Neural cell (in vitro differentiated cells): Measurements from ENCODE around the gene DIO2. TPM values are rescaled to one million over a fixed set of nuclear protein-coding genes. Genes with fewer than 3 reads are reported as not detected.

ENCODE experiments used
- H2AFZ ChIP-seq: fragments of 200-600, 300-800 bp; sonication (generic), shearing (Covaris generic); 2 replicates; pipeline ENCODE4 v1.6.0; 2014; ENCODE audit warnings: low read depth, mild to moderate bottlenecking, antibody characterized with exemption, low read length, moderate library complexity
- H3F3A ChIP-seq: fragments of 200-600 bp; shearing (Covaris generic); 2 replicates; pipeline ENCODE4 v1.6.1; 2016; ENCODE audit warnings: mild to moderate bottlenecking, moderate library complexity, mixed read lengths, antibody characterized with exemption, low read length; ENCODE audit not compliant: insufficient read depth, poor library complexity, severe bottlenecking
- H3K27ac ChIP-seq: fragments of 200-600, 300-800 bp; sonication (generic), shearing (Covaris generic); 2 replicates; pipeline ENCODE4 v1.5.1; 2014; ENCODE audit warnings: mild to moderate bottlenecking, low read length, moderate library complexity
- H3K27me3 ChIP-seq: fragments of 300-800, 200-600 bp; sonication (generic), shearing (Covaris generic); 2 replicates; pipeline ENCODE4 v1.6.0; 2014; ENCODE audit warnings: mild to moderate bottlenecking, low read depth, low read length, moderate library complexity; ENCODE audit not compliant: insufficient read depth
- H3K36me3 ChIP-seq: fragments of 300-800, 200-600 bp; sonication (generic), shearing (Covaris generic); 2 replicates; pipeline ENCODE4 v1.5.1; 2014; ENCODE audit warnings: mild to moderate bottlenecking, antibody characterized with exemption, low read length, moderate library complexity; ENCODE audit not compliant: insufficient read depth
- H3K4me2 ChIP-seq: fragments of 300-800, 200-600 bp; sonication (generic), shearing (Covaris generic); 2 replicates; pipeline ENCODE4 v1.6.0; 2014; ENCODE audit warnings: mild to moderate bottlenecking, low read length
- H3K4me3 ChIP-seq: fragments of 300-800, 200-600 bp; sonication (generic), shearing (Covaris generic); 2 replicates; pipeline ENCODE4 v1.5.1; 2014; ENCODE audit warnings: mild to moderate bottlenecking, low read length, moderate library complexity
- H3K79me2 ChIP-seq: fragments of 200-600 bp; shearing (Covaris generic); replicated peaks from 2 replicates; pipeline ENCODE4 v1.6.0; 2014; ENCODE audit warnings: mild to moderate bottlenecking, low read length, moderate library complexity; ENCODE audit not compliant: insufficient read depth
- H3K9ac ChIP-seq: fragments of 300-800, 200-600 bp; sonication (generic), shearing (Covaris generic); 2 replicates; pipeline ENCODE4 v1.6.1; 2016; ENCODE audit warnings: mild to moderate bottlenecking, low read length, mixed read lengths
- H3K9me2 ChIP-seq: fragments of 200-600 bp; shearing (Covaris generic); 2 replicates; pipeline ENCODE4 v1.6.1; 2016; ENCODE audit warnings: mild to moderate bottlenecking, low read length, mixed read lengths; ENCODE audit not compliant: insufficient read depth
- H3K9me3 ChIP-seq: fragments of 200-600, 300-800 bp; sonication (generic), shearing (Covaris generic); 2 replicates; pipeline ENCODE4 v1.6.1; 2016; ENCODE audit warnings: mild to moderate bottlenecking, mixed run types, low read length, moderate library complexity, mixed read lengths
- H4K20me1 ChIP-seq: fragments of 200-600 bp; shearing (Covaris generic); 2 replicates; pipeline ENCODE4 v1.6.1; 2016; ENCODE audit warnings: mild to moderate bottlenecking, mixed run types; ENCODE audit not compliant: insufficient read depth
- EP300 ChIP-seq: fragments of 450-650 bp; conservative IDR thresholded peaks from 2 replicates; pipeline ENCODE4 v1.6.1; 2014; ENCODE audit warnings: antibody characterized with exemption, mild to moderate bottlenecking, moderate library complexity; ENCODE audit not compliant: poor library complexity, severe bottlenecking
- EZH2 ChIP-seq: fragments of 200-600, 300-800 bp; shearing (Covaris generic), sonication (generic); IDR thresholded peaks from 2 replicates; pipeline ENCODE4 v1.6.1; 2014; ENCODE audit warnings: antibody characterized with exemption, low read length, borderline replicate concordance, mild to moderate bottlenecking; ENCODE audit not compliant: insufficient read depth, poor library complexity, severe bottlenecking
- MXI1 ChIP-seq: fragments of 450-650 bp; conservative IDR thresholded peaks from 2 replicates; pipeline ENCODE4 v1.6.1; 2014; ENCODE audit warnings: antibody characterized with exemption, mild to moderate bottlenecking; ENCODE audit not compliant: poor library complexity, severe bottlenecking
- POLR2AphosphoS5 ChIP-seq: IDR thresholded peaks from 2 replicates; pipeline ENCODE4 v1.6.1; 2012
- RAD21 ChIP-seq: fragments of 450-650 bp; conservative IDR thresholded peaks from 2 replicates; pipeline ENCODE4 v1.6.1; 2014; ENCODE audit warnings: antibody characterized with exemption, mild to moderate bottlenecking, moderate library complexity
- SMC3 ChIP-seq: fragments of 450-650 bp; conservative IDR thresholded peaks from 2 replicates; pipeline ENCODE4 v1.6.1; 2014; ENCODE audit warnings: antibody characterized with exemption, mild to moderate bottlenecking, moderate library complexity; ENCODE audit not compliant: poor library complexity
- TAF1 ChIP-seq: IDR thresholded peaks from 2 replicates; pipeline ENCODE4 v1.6.1; 2012; ENCODE audit warnings: low read depth
- polyA plus RNA-seq: library from polyadenylated mRNA; depleted of rRNA; stranded (reverse); fragments of >200 nt; gene quantifications from 2 replicates; pipeline ENCODE4 v1.2.3, GENCODE V29; 2014
- TF ChIP-seq, protein P1 (sequence below): fragments of 450-650 bp; IDR thresholded peaks from 2 replicates; pipeline ENCODE4 v1.5.1; 2014; ENCODE audit warnings: antibody characterized with exemption, mild to moderate bottlenecking, moderate library complexity; ENCODE audit not compliant: poor library complexity, severe bottlenecking
- TF ChIP-seq, protein P2 (sequence below): IDR thresholded peaks from 2 replicates; pipeline ENCODE4 v1.6.1; 2012; ENCODE audit warnings: borderline replicate concordance

Gene DIO2
- polyA plus RNA-seq, 1 donor from 2014 or later = 1.3 TPM

DNA sequence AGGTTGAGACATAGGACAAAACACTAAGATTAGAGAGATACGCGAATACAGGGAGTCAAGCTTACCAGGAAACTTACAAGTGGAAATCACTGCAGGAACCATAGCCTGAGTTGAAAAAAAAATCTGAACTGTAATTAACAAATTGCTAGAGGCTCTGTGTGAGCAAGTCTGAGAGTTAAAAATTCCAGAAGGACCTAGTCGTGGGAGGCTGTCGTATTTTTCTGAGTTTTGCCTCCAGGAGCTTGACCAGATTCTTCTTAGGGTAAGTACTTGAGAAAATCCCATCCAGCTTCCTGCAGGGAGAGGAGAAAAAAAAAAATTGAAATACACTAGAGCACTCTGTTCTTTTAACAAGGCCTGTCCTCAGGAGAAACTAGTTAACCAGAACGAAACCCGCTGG, 22.7 kb downstream of the DIO2 start:
- Histone ChIP-seq H3K79me2 (no peaks in the 10 kb centered on the region), H3K27me3 (no peaks in the 10 kb centered on the region), H3F3A (no peaks in the 10 kb centered on the region), H3K4me3 (no peak overlapping the region), H3K9me2 (no peaks in the 10 kb centered on the region), H3K36me3 (no peaks in the 10 kb centered on the region), H3K9ac (no peak overlapping the region), H3K9me3 (no peaks in the 10 kb centered on the region), H3K4me2 (no peak overlapping the region), H3K27ac (no peak overlapping the region), H2AFZ (no peak overlapping the region), H4K20me1 (no peaks in the 10 kb centered on the region)
- TF ChIP-seq, protein P1, sequence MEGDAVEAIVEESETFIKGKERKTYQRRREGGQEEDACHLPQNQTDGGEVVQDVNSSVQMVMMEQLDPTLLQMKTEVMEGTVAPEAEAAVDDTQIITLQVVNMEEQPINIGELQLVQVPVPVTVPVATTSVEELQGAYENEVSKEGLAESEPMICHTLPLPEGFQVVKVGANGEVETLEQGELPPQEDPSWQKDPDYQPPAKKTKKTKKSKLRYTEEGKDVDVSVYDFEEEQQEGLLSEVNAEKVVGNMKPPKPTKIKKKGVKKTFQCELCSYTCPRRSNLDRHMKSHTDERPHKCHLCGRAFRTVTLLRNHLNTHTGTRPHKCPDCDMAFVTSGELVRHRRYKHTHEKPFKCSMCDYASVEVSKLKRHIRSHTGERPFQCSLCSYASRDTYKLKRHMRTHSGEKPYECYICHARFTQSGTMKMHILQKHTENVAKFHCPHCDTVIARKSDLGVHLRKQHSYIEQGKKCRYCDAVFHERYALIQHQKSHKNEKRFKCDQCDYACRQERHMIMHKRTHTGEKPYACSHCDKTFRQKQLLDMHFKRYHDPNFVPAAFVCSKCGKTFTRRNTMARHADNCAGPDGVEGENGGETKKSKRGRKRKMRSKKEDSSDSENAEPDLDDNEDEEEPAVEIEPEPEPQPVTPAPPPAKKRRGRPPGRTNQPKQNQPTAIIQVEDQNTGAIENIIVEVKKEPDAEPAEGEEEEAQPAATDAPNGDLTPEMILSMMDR = no peak
- TF ChIP-seq EP300 (no peak), RAD21 (no peak), TAF1 (no peak), EZH2 (no peak), SMC3 (no peak), POLR2AphosphoS5 (no peak), MXI1 (no peak)
- TF ChIP-seq, protein P2, sequence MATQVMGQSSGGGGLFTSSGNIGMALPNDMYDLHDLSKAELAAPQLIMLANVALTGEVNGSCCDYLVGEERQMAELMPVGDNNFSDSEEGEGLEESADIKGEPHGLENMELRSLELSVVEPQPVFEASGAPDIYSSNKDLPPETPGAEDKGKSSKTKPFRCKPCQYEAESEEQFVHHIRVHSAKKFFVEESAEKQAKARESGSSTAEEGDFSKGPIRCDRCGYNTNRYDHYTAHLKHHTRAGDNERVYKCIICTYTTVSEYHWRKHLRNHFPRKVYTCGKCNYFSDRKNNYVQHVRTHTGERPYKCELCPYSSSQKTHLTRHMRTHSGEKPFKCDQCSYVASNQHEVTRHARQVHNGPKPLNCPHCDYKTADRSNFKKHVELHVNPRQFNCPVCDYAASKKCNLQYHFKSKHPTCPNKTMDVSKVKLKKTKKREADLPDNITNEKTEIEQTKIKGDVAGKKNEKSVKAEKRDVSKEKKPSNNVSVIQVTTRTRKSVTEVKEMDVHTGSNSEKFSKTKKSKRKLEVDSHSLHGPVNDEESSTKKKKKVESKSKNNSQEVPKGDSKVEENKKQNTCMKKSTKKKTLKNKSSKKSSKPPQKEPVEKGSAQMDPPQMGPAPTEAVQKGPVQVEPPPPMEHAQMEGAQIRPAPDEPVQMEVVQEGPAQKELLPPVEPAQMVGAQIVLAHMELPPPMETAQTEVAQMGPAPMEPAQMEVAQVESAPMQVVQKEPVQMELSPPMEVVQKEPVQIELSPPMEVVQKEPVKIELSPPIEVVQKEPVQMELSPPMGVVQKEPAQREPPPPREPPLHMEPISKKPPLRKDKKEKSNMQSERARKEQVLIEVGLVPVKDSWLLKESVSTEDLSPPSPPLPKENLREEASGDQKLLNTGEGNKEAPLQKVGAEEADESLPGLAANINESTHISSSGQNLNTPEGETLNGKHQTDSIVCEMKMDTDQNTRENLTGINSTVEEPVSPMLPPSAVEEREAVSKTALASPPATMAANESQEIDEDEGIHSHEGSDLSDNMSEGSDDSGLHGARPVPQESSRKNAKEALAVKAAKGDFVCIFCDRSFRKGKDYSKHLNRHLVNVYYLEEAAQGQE = no peak

DNA sequence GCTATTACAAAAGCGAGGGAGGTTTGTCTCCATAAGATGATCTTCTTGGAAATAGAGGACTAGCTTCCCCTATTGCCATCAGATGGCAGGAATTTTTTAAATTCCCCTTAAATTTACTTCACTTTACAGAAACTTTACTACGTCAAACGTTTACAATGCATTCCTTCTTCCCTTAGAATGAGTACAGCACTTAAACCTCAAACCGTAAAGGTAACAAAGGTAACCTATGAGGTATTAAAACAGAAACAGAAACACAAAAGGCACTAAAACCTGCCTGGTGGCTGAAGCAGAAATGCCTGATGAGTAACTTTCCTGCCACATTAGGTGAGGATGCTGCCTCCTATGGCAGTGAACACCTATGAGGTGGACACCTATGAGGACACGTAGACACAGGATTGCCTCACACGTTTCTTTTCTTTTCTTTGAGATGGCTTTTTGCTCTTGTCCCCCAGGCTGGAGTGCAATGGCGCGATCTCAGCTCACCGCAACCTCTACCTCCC, 25.0 kb downstream of the DIO2 start:
- H3K27ac ChIP-seq = no peak overlapping the region
- no peak overlapping the region for H3K9ac ChIP-seq
- H4K20me1 ChIP-seq = no peaks in the 10 kb centered on the region
- no peaks in the 10 kb centered on the region for H3K36me3 ChIP-seq
- H3K79me2 ChIP-seq = no peaks in the 10 kb centered on the region
- H2AFZ ChIP-seq = no peak overlapping the region
- no peaks in the 10 kb centered on the region for H3F3A ChIP-seq
- H3K4me2 ChIP-seq = no peak overlapping the region
- no peaks in the 10 kb centered on the region for H3K27me3 ChIP-seq
- no peak overlapping the region for H3K4me3 ChIP-seq
- no peaks in the 10 kb centered on the region for H3K9me3 ChIP-seq
- TF ChIP-seq TAF1 (no peak), SMC3 (no peak), MXI1 (no peak), EP300 (no peak), EZH2 (no peak), POLR2AphosphoS5 (no peak), RAD21 (no peak)
- TF ChIP-seq, protein P2 = no peak
- TF ChIP-seq, protein P1 = no peak
- no peaks in the 10 kb centered on the region for H3K9me2 ChIP-seq
